ENCODE results near the gene GZF1.

The GZF1 gene

GRCh38 chr20:23325107-23325506 lies 36.9 kb upstream of the GZF1 start:
- H2BK15ac ChIP-seq (ENCODE audit: low read depth, poor library complexity, severe bottlenecking), result no peak overlapping the region
- 35% methylated on average over 3 of the region's 3 CpGs for WGBS
- no peaks in the 10 kb centered on the region for H3K4me1 ChIP-seq (ENCODE audit: control insufficient read depth, insufficient read depth, low read depth, low read length)
- H3K14ac ChIP-seq (ENCODE audit: low read length in 2 of 2), result no peak overlapping the region
- no peak overlapping the region for H3K23ac ChIP-seq (ENCODE audit: low read length in 2 of 2)
- H4K91ac ChIP-seq (ENCODE audit: low read length), result no peak overlapping the region
- no peak overlapping the region for H3K4ac ChIP-seq (ENCODE audit: low read depth in 1 of 2, low read length in 2 of 2)
- no peak overlapping the region for H4K8ac ChIP-seq (ENCODE audit: low read length)
- no peak overlapping the region for H3K4me2 ChIP-seq (ENCODE audit: low read length, poor library complexity, severe bottlenecking)
- H3K9me3 ChIP-seq (ENCODE audit: control insufficient read depth, low read length), result no peaks in the 10 kb centered on the region
- no peak overlapping the region for H3K9ac ChIP-seq (ENCODE audit: low read length)
- H3K18ac ChIP-seq (ENCODE audit: low read depth in 1 of 2, low read length in 2 of 2), result no peak overlapping the region
- H3K4me3 ChIP-seq (ENCODE audit: insufficient read depth in 1 of 2, low read depth in 1 of 2, low read length in 2 of 2), result no peak overlapping the region
- no peak for DNase-seq
- no peaks in the 10 kb centered on the region for H3K79me1 ChIP-seq (replicated peaks; ENCODE audit: low read length, poor library complexity, severe bottlenecking)
- peaks cover 0 to 15% of the 10 kb centered on the region in 2 experiments for H3K27me3 ChIP-seq (ENCODE audit: control insufficient read depth in 1 of 2, insufficient read depth in 1 of 2, low read length in 2 of 2)
- H2BK12ac ChIP-seq (ENCODE audit: low read length in 2 of 2), result no peak overlapping the region
- H2BK5ac ChIP-seq (ENCODE audit: low read depth, low read length, poor library complexity, severe bottlenecking), result no peak overlapping the region
- no peak overlapping the region for H2BK120ac ChIP-seq (ENCODE audit: low read depth, low read length)
- H2AFZ ChIP-seq (ENCODE audit: low read depth, low read length), result no peak overlapping the region
- H3K27ac ChIP-seq (ENCODE audit: low read length, poor library complexity, severe bottlenecking), result no peak overlapping the region
- H2AK5ac ChIP-seq (ENCODE audit: low read length, severe bottlenecking), result no peak overlapping the region
- H3K36me3 ChIP-seq (ENCODE audit: control insufficient read depth in 1 of 2, insufficient read depth in 2 of 2, low read depth in 1 of 2, low read length in 2 of 2), result no peaks in the 10 kb centered on the region

DNA sequence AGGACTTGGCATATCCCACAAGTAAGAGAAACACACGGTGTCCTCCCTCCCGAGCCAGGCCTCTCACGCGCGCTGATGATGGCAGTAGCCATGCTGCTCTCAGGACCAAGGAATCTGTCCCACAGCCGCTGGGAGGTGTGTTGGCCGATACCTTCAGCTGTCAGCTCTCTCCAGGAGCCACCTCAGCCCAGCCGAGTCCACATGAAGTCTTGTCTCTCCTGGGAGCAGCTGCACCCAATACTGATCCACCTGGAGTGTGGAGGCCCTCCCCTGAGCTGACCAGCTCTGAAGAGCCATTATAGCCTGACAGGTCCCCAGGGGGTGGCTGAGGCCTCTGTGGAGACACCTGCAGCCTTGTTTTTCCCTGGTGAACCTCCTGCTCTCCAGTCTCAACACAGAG lies 35.2 kb upstream of the GZF1 start:
- H2BK12ac ChIP-seq (ENCODE audit: low read length in 2 of 2), result no peak overlapping the region
- 88% methylated on average over 8 of the region's 8 CpGs for WGBS
- H3K9ac ChIP-seq (ENCODE audit: low read length), result no peak overlapping the region
- no peak overlapping the region for H3K4ac ChIP-seq (ENCODE audit: low read depth in 1 of 2, low read length in 2 of 2)
- H3K27me3 ChIP-seq (ENCODE audit: control insufficient read depth in 1 of 2, insufficient read depth in 1 of 2, low read length in 2 of 2), result peaks cover 0 to 15% of the 10 kb centered on the region in 2 experiments
- H2AK5ac ChIP-seq (ENCODE audit: low read length, severe bottlenecking), result no peak overlapping the region
- H3K79me1 ChIP-seq (replicated peaks; ENCODE audit: low read length, poor library complexity, severe bottlenecking), result no peaks in the 10 kb centered on the region
- DNase-seq, result no peak
- no peak overlapping the region for H3K18ac ChIP-seq (ENCODE audit: low read depth in 1 of 2, low read length in 2 of 2)
- H3K23ac ChIP-seq (ENCODE audit: low read length in 2 of 2), result no peak overlapping the region
- no peak overlapping the region for H4K91ac ChIP-seq (ENCODE audit: low read length)
- no peak overlapping the region for H2BK15ac ChIP-seq (ENCODE audit: low read depth, poor library complexity, severe bottlenecking)
- no peak overlapping the region for H3K4me3 ChIP-seq (ENCODE audit: insufficient read depth in 1 of 2, low read depth in 1 of 2, low read length in 2 of 2)
- H3K9me3 ChIP-seq (ENCODE audit: control insufficient read depth, low read length), result no peaks in the 10 kb centered on the region
- H2AFZ ChIP-seq (ENCODE audit: low read depth, low read length), result no peak overlapping the region
- H3K36me3 ChIP-seq (ENCODE audit: control insufficient read depth in 1 of 2, insufficient read depth in 2 of 2, low read depth in 1 of 2, low read length in 2 of 2), result no peaks in the 10 kb centered on the region
- no peak overlapping the region for H3K4me2 ChIP-seq (ENCODE audit: low read length, poor library complexity, severe bottlenecking)
- H2BK5ac ChIP-seq (ENCODE audit: low read depth, low read length, poor library complexity, severe bottlenecking), result no peak overlapping the region
- H4K8ac ChIP-seq (ENCODE audit: low read length), result no peak overlapping the region
- peaks cover 4% of the 10 kb centered on the region for H3K4me1 ChIP-seq (ENCODE audit: control insufficient read depth, insufficient read depth, low read depth, low read length)
- H3K14ac ChIP-seq (ENCODE audit: low read length in 2 of 2), result peak overlapping the region in 1 of 2 experiments; percentile 44
- no peak overlapping the region for H2BK120ac ChIP-seq (ENCODE audit: low read depth, low read length)
- no peak overlapping the region for H3K27ac ChIP-seq (ENCODE audit: low read length, poor library complexity, severe bottlenecking)

DNA sequence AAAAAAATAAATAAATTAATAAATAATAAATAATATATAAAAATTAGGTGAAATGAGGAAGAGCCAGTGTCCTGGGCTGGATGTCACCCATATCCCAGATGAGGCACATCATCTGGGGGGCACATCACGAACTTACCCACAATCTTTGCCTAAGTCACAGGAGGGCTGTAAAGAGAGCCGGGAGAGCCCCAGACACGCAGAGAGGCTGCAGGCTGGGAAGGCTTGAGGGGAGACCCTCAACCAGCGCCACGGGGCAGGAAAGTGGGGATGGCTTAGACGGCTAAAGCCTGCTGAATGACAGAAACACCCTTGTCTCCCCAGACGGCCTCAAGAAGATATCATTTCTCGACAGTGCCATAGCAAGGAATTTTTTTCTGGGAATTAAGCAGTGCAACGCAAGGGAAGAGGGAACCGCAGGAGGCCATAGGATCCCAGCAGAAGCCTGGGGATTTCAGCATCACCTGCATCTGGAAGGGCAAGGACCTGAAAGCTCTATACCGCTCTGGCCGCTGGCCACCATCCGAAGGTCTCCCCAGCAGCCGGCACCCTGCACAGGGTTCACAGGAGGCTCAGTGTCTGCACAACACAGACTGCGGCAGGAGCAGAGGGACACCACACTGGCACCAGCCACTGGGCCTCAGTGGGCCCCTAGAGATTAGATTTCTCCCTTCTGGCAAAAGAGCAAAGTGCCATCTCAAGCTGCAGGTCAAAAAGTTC lies 34.2 kb upstream of the GZF1 start:
- Histone ChIP-seq H4K91ac (ENCODE audit: low read length) (no peak overlapping the region), H3K9me3 (ENCODE audit: control insufficient read depth, low read length) (no peaks in the 10 kb centered on the region)

GRCh38 chr20:23331450-23332350 lies 30.3 kb upstream of the GZF1 start:
- Histone ChIP-seq H3K23ac (ENCODE audit: low read length in 2 of 2) (no peak overlapping the region), H3K9me3 (ENCODE audit: control insufficient read depth, low read length) (no peaks in the 10 kb centered on the region), H2BK15ac (ENCODE audit: low read depth, poor library complexity, severe bottlenecking) (no peak overlapping the region), H2BK120ac (ENCODE audit: low read depth, low read length) (no peak overlapping the region), H3K18ac (ENCODE audit: low read depth in 1 of 2, low read length in 2 of 2) (no peak overlapping the region), H4K91ac (ENCODE audit: low read length) (no peak overlapping the region), H3K36me3 (ENCODE audit: control insufficient read depth in 1 of 2, insufficient read depth in 2 of 2, low read depth in 1 of 2, low read length in 2 of 2) (no peaks in the 10 kb centered on the region), H3K27ac (ENCODE audit: low read length, poor library complexity, severe bottlenecking) (no peak overlapping the region), H3K4ac (ENCODE audit: low read depth in 1 of 2, low read length in 2 of 2) (no peak overlapping the region), H4K8ac (ENCODE audit: low read length) (no peak overlapping the region), H3K9ac (ENCODE audit: low read length) (no peak overlapping the region), H3K4me3 (ENCODE audit: insufficient read depth in 1 of 2, low read depth in 1 of 2, low read length in 2 of 2) (no peak overlapping the region), H3K79me1 (replicated peaks; ENCODE audit: low read length, poor library complexity, severe bottlenecking) (no peaks in the 10 kb centered on the region), H3K27me3 (ENCODE audit: control insufficient read depth in 1 of 2, insufficient read depth in 1 of 2, low read length in 2 of 2) (no peaks in the 10 kb centered on the region), H3K4me1 (ENCODE audit: control insufficient read depth, insufficient read depth, low read depth, low read length) (peaks cover 10% of the 10 kb centered on the region), H3K4me2 (ENCODE audit: low read length, poor library complexity, severe bottlenecking) (no peak overlapping the region), H2AFZ (ENCODE audit: low read depth, low read length) (no peak overlapping the region), H3K14ac (ENCODE audit: low read length in 2 of 2) (no peak overlapping the region), H2BK12ac (ENCODE audit: low read length in 2 of 2) (no peak overlapping the region), H2AK5ac (ENCODE audit: low read length, severe bottlenecking) (no peak overlapping the region), H2BK5ac (ENCODE audit: low read depth, low read length, poor library complexity, severe bottlenecking) (no peak overlapping the region)
- 90% methylated on average over 7 of the region's 8 CpGs for WGBS
- DNase-seq, result no peak

More for the DNA sequence above, 34.2 kb upstream of the GZF1 start:
- H3K79me1 ChIP-seq (replicated peaks; ENCODE audit: low read length, poor library complexity, severe bottlenecking), result no peaks in the 10 kb centered on the region
- no peak overlapping the region for H2AFZ ChIP-seq (ENCODE audit: low read depth, low read length)
- H3K4me2 ChIP-seq (ENCODE audit: low read length, poor library complexity, severe bottlenecking), result no peak overlapping the region
- no peak overlapping the region for H2BK15ac ChIP-seq (ENCODE audit: low read depth, poor library complexity, severe bottlenecking)
- DNase-seq, result no peak
- H3K4ac ChIP-seq (ENCODE audit: low read depth in 1 of 2, low read length in 2 of 2), result no peak overlapping the region
- 96% methylated on average over 15 of the region's 15 CpGs for WGBS
- H3K36me3 ChIP-seq (ENCODE audit: control insufficient read depth in 1 of 2, insufficient read depth in 2 of 2, low read depth in 1 of 2, low read length in 2 of 2), result no peaks in the 10 kb centered on the region
- no peak overlapping the region for H3K18ac ChIP-seq (ENCODE audit: low read depth in 1 of 2, low read length in 2 of 2)
- H2AK5ac ChIP-seq (ENCODE audit: low read length, severe bottlenecking), result no peak overlapping the region
- H2BK120ac ChIP-seq (ENCODE audit: low read depth, low read length), result no peak overlapping the region
- H3K4me3 ChIP-seq (ENCODE audit: insufficient read depth in 1 of 2, low read depth in 1 of 2, low read length in 2 of 2), result no peak overlapping the region
- no peak overlapping the region for H3K27ac ChIP-seq (ENCODE audit: low read length, poor library complexity, severe bottlenecking)
- H3K14ac ChIP-seq (ENCODE audit: low read length in 2 of 2), result no peak overlapping the region
- H4K8ac ChIP-seq (ENCODE audit: low read length), result no peak overlapping the region
- peaks cover 5% of the 10 kb centered on the region for H3K4me1 ChIP-seq (ENCODE audit: control insufficient read depth, insufficient read depth, low read depth, low read length)
- H3K23ac ChIP-seq (ENCODE audit: low read length in 2 of 2), result no peak overlapping the region
- no peak overlapping the region for H3K9ac ChIP-seq (ENCODE audit: low read length)
- H2BK5ac ChIP-seq (ENCODE audit: low read depth, low read length, poor library complexity, severe bottlenecking), result no peak overlapping the region
- no peak overlapping the region for H2BK12ac ChIP-seq (ENCODE audit: low read length in 2 of 2)
- peaks cover 0 to 15% of the 10 kb centered on the region in 2 experiments for H3K27me3 ChIP-seq (ENCODE audit: control insufficient read depth in 1 of 2, insufficient read depth in 1 of 2, low read length in 2 of 2)

Data from mesenchymal stem cell (in vitro differentiated cells and primary cell).